ENCODE data around the gene LPIN3. TPM values are rescaled to one million over a fixed set of nuclear protein-coding genes. Genes with fewer than 3 reads are reported as not detected.

The LPIN3 gene
- total RNA-seq, 4 donors from 2014 or later: 5.5 to 16.6 (median 9.1) TPM

GRCh38 chr20:41356951-41357350, 16.3 kb downstream of the LPIN3 start:
- ATAC-seq: no peak
- H3K36me3 ChIP-seq: peaks cover 0 to 53% of the 10 kb centered on the region in 2 donors
- WGBS, 2 donors (ENCODE audit: low coverage in 1 of 2): 81 to 100% methylated on average over 3 to 5 of the region's 13 CpGs

GRCh38 chr20:41357424-41358163, 17.0 kb downstream of the LPIN3 start:
- Histone ChIP-seq H3K27ac (no peak overlapping the region), H3K27me3 (no peaks in the 10 kb centered on the region), H3K9me3 (no peaks in the 10 kb centered on the region), H3K4me1 (no peaks in the 10 kb centered on the region), H3K4me3 (no peak overlapping the region), H3K36me3 (peaks cover 0 to 47% of the 10 kb centered on the region in 2 donors)
- TF ChIP-seq POLR2AphosphoS5 (IDR thresholded peaks at IDR 0.05) (no peak), EP300 (IDR thresholded peaks at IDR 0.05) (no peak), POLR2A (IDR thresholded peaks at IDR 0.05) (no peak), CTCF (IDR thresholded peaks at IDR 0.05) (no peak)
- WGBS, 2 donors (ENCODE audit: low coverage in 1 of 2): 67% methylated on average over 1 of the region's 11 CpGs; no CpG with 5 or more reads in 1 of the 2 donors
- no peak for ATAC-seq

More at GRCh38 chr20:41356951-41357350, 16.3 kb downstream of the LPIN3 start:
- Histone ChIP-seq H3K9me3 (no peaks in the 10 kb centered on the region), H3K4me3 (no peak overlapping the region), H3K4me1 (no peaks in the 10 kb centered on the region), H3K27ac (no peak overlapping the region), H3K27me3 (no peaks in the 10 kb centered on the region)
- TF ChIP-seq CTCF (IDR thresholded peaks at IDR 0.05) (no peak), POLR2AphosphoS5 (IDR thresholded peaks at IDR 0.05) (no peak), POLR2A (IDR thresholded peaks at IDR 0.05) (no peak), EP300 (IDR thresholded peaks at IDR 0.05) (no peak)

- H3K4me3 ChIP-seq: no peak overlapping the region
- TF ChIP-seq POLR2AphosphoS5 (IDR thresholded peaks at IDR 0.05): no peak
- TF ChIP-seq POLR2A (IDR thresholded peaks at IDR 0.05): no peak
- no peak for TF ChIP-seq CTCF (IDR thresholded peaks at IDR 0.05)
- TF ChIP-seq EP300 (IDR thresholded peaks at IDR 0.05): no peak
- H3K27me3 ChIP-seq: peaks cover under 1% of the 10 kb centered on the region
- H3K36me3 ChIP-seq: peaks cover 0 to 41% of the 10 kb centered on the region in 2 donors
- H3K27ac ChIP-seq: no peak overlapping the region
- 90% methylated on average over 4 of the region's 9 CpGs; no CpG with 5 or more reads in 1 of the 2 donors for WGBS, 2 donors (ENCODE audit: low coverage in 1 of 2)
- no peak for ATAC-seq
- no peaks in the 10 kb centered on the region for H3K4me1 ChIP-seq
- no peaks in the 10 kb centered on the region for H3K9me3 ChIP-seq
These were observed 17.6 kb downstream of the LPIN3 start for GRCh38 chr20:41358230-41358629.

- peaks cover 0 to 36% of the 10 kb centered on the region in 2 donors for H3K36me3 ChIP-seq
- no peak overlapping the region for H3K27ac ChIP-seq
- no peaks in the 10 kb centered on the region for H3K4me1 ChIP-seq
- H3K9me3 ChIP-seq: no peaks in the 10 kb centered on the region
- no peak overlapping the region for H3K4me3 ChIP-seq
- WGBS, 2 donors (ENCODE audit: low coverage in 1 of 2): 80% methylated on average over 4 of the region's 7 CpGs; no CpG with 5 or more reads in 1 of the 2 donors
- TF ChIP-seq CTCF (IDR thresholded peaks at IDR 0.05): no peak
- TF ChIP-seq POLR2AphosphoS5 (IDR thresholded peaks at IDR 0.05): no peak
- TF ChIP-seq EP300 (IDR thresholded peaks at IDR 0.05): no peak
- no peak for TF ChIP-seq POLR2A (IDR thresholded peaks at IDR 0.05)
- no peak for ATAC-seq
- H3K27me3 ChIP-seq: peaks cover 5% of the 10 kb centered on the region
These were observed 18.1 kb downstream of the LPIN3 start for GRCh38 chr20:41358717-41359116.

- H3K27ac ChIP-seq: no peak overlapping the region
- H3K9me3 ChIP-seq: no peaks in the 10 kb centered on the region
- H3K27me3 ChIP-seq: peaks cover 14% of the 10 kb centered on the region
- H3K4me1 ChIP-seq: no peaks in the 10 kb centered on the region
- no peak for TF ChIP-seq CTCF (IDR thresholded peaks at IDR 0.05)
- WGBS, 2 donors (ENCODE audit: low coverage in 1 of 2): no CpG with 5 or more reads among the region's 9 CpGs
- H3K36me3 ChIP-seq: peaks cover 0 to 32% of the 10 kb centered on the region in 2 donors
- no peak for ATAC-seq
- no peak overlapping the region for H3K4me3 ChIP-seq
These were observed 19.0 kb downstream of the LPIN3 start for GRCh38 chr20:41359541-41360011.
